ENCODE data around the gene GALNT9. TPM values are rescaled to one million over a fixed set of nuclear protein-coding genes. Genes with fewer than 3 reads are reported as not detected.

GALNT9 gene
- total RNA-seq, 1 experiment from 2014 or later: not detected

DNA sequence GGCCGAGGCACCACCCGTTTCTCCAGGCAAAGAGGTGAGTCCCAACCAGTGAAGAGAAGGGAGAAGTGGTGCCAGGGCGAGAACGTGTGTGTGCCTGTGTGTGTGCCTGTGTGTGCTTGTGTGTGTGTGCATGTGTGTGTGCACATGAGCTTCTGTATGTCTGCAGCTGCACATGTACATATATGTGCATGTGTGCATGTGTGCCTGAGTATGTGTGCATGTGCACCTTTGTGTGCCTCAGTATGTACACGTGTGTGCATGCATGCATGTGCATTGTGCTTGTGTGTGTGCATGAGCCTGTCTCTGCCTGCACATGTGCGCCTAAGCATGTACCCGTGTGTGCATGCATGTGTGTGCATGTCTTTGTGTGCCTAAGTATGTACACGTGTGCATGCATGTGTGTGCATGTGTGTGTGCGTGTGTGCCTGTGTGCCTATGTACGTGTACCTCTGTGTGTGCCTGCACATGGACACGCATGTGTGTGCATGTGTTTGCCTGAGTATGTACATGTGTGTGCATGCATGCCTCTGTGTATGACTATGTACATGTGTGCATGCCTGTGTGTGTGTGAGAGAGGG, 5.9 kb upstream of the GALNT9 start:
- no peak for DNase-seq (ENCODE audit: low read depth, low spot score)
- in situ Hi-C loops (cut with HindIII; ENCODE audit: low pct_unique_long_range_greater_than_20kb, low sequenced_read_pairs): no loop called here

DNA sequence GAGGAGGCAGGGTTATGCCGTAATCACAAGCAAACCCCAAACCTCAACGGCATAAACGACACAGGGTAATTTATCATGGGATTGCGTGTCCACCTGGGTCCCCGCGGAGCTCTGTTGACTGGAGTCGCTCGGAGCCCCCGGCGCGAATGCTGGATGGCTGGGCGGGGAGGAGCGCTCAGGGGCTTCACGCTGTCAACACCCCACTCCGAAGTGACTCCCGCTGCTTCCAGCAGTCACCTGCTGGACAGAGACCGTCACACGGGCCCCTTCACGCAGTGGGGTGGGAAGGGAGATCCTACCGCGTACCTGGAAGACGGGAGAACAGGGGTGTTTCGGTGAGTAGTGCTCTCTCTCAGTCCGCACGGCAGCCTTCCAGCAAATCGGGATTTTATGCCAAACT, 4.4 kb upstream of the GALNT9 start:
- in situ Hi-C loops (cut with HindIII; ENCODE audit: low pct_unique_long_range_greater_than_20kb, low sequenced_read_pairs): no loop called here
- no peak for DNase-seq (ENCODE audit: low read depth, low spot score)

DNA sequence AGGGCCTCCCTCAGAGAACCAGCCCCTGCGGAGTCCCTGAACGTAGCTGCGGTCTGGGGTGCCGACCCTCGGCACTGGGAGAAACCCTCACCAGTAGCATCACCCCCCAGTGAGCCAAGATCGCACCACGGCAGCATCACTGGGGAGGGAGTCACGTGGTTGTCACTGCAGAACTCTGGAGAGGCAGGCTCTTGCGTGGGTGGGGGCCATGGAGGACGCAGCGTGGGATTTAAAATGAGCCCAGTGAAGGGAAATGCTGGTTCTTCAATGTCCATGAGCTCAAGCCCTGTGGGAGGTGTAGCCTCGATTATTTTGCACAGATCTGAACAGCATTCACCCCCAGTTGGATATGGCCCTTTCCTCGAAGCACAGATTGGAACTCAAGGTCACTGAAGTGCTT, 3.9 kb upstream of the GALNT9 start:
- no peak for DNase-seq (ENCODE audit: low read depth, low spot score)
- in situ Hi-C loops (cut with HindIII; ENCODE audit: low pct_unique_long_range_greater_than_20kb, low sequenced_read_pairs): no loop called here

DNA sequence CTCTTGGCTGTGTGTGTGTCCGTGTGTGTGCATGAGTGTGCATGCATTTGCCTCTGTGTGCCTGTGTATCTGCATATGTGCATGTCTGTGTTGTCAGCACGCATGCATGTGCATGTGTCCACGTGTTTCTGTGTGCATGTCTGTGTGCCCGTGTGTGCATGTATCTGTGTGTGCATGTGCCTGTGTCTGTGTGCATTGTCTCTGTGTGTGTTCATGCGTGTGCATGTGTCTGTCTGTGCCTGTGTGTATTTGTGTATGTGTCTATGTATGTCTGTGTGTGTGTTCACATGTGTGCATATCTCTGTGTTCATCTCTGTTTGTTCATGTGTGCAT, 1.1 kb upstream of the GALNT9 start:
- in situ Hi-C loops (cut with HindIII; ENCODE audit: low pct_unique_long_range_greater_than_20kb, low sequenced_read_pairs): no loop called here

DNA sequence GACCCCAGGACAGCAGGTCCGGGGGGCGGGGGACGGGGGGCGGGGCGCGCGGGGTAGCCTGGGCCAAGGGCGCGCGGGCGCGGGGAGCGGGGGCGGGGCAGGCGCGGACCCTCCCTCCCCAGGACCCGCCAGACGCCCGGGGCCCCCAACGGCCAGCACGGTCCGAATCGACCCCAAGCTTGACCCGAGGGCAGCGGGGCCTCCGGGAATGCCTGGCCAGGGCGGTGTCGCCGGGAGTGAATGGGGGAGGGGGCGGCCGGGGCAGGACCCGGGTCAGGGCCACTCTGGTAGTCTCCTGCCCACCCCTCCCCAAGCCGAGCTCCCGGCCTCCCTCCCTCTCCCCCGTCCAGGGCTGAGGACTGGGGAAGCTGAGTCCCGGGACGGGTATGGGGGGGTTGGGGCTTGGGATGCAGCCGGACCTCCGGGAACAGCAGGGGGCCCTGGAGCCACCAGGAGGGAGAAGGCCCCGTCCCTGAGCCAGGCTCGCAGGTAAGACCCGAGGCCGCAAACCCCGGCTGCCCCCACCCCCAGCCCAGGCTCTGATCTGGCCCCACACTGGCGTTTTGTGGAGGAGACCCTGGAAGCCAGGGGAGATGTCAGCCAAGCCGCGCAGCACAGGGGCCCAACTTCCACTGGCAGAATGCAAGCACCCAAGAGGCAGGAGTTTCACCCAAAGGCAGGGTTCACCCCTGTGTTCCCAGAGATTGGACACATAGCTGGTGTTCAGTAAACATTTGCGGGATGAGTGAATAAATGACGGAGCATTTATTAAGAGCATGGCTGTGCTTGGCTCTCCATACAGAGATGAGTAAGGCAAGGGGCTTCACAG, 545 bp upstream of the GALNT9 start:
- DNase-seq (ENCODE audit: low read depth, low spot score): no peak
- in situ Hi-C loops (cut with HindIII; ENCODE audit: low pct_unique_long_range_greater_than_20kb, low sequenced_read_pairs): no loop called here

More for the DNA sequence above, 1.1 kb upstream of the GALNT9 start:
- DNase-seq (ENCODE audit: low read depth, low spot score): no peak

DNA sequence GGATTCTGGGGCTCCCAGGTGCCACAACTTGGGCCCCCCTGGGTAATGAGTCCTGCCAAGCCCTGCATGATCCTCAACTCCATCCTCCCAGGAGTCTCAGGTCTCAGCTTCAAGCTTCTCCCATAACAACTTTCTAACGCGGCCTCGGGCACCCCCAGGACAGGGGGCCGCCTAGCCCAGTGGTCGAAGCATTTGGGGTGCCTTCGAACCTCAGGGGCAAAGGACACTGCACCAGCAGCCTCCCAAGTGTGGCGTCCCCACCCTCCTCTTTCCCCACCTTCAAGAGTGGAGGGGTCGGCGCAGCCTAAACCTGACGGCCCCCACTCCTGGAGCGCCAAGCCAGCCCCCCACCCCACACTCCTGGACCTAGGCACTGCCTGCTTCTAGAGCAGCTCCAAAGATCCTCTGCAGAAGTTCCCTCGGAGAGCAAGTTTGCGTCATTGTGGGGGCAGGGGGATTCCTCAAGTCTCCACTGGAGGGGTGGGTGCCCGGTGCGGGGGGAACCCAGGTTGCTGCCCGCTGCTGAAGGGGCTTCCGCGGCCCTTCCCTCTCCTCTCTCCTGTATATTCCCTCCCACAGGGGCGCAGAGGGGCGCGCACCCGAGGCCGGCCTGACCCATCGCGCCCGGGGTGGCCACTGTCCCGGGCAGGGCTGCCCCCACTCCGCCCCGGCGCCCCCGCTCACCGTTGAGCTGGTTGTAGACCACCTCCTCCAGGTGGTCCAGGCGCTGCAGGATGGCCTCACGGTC, 933 bp downstream of the GALNT9 start:
- in situ Hi-C loops (cut with HindIII; ENCODE audit: low pct_unique_long_range_greater_than_20kb, low sequenced_read_pairs): no loop called here
- no peak for DNase-seq (ENCODE audit: low read depth, low spot score)

DNA sequence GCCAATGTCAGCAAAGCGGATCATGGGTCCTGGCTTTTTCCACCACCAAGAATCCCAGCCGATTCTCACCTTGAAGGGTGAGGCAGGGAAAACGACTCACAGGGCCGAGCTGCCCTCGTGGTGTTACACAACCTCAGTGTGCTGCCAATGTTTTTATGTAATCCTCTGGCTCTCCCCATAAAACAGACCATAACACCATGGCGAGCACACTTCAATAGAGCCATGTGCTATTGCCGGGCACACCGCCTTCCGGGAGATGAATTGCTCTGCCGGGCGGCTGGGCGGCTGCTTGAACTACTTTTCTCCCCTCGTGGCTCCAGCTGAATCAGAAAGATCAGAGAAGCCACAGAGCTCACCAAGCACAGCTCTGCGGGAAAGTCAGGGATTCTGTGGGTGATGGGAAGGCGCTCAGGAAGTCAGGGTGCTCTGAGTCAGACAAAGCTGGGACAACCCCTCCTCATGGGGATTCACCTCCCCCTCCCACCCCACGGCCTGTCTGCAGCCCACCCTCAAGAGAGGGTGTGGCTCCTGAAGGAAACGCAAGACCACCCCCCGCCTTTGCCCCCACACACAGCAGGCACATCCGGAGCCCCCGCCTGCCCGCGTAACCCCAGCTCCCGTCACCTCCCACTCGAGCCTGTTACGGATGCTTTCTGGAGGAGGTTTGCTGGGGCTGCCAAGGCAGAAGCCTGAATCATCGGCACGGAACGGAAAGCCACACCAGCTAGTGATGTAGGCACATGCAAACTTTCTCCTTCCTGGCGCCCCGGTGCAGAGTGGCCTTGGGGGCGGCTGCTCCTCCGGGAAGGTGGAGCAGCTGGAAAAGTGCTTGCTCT, 1.8 kb downstream of the GALNT9 start:
- in situ Hi-C loops (cut with HindIII; ENCODE audit: low pct_unique_long_range_greater_than_20kb, low sequenced_read_pairs): no loop called here

DNA sequence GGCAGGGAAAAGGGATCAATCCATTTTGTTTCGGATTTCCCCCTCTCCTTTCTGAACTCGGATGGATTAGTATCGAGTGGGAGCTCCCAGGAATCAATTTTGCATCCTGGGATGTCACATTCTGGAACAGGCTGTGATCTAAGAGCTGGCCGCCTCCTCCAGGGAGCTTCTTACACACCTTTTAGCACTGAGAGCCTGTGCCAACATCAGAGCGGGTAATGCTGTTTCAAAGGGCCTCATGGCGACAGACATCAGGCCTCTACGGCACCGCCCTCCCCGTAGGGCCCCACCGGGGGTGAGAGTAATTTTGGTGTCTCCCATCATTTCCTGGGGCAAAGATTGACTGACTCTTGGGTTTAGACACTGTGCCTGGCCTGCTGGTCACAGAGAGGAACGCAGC, 2.7 kb downstream of the GALNT9 start:
- in situ Hi-C loops (cut with HindIII; ENCODE audit: low pct_unique_long_range_greater_than_20kb, low sequenced_read_pairs): no loop called here
- no peak for DNase-seq (ENCODE audit: low read depth, low spot score)

More for the DNA sequence above, 1.8 kb downstream of the GALNT9 start:
- no peak for DNase-seq (ENCODE audit: low read depth, low spot score)

DNA sequence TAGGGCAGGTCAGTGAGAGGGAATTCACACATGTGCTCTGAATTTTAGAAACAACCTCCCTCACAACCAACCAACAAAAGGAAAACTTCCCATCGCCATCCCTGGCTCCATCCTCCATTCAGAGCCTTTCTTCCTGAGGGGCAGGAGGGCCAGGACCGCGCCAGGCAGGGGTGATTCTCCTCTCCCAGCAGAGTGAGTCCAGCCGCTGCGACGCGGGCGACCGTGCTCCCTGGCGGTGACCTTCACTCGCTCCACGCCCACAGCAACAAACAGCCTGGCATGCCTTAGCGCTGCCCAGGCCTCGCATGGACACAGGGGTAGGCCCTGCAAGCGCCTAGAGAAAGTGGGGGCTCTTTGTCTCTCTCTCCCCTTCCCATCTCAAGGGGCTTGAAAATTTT, 3.7 kb downstream of the GALNT9 start:
- DNase-seq (ENCODE audit: low read depth, low spot score): no peak
- in situ Hi-C loops (cut with HindIII; ENCODE audit: low pct_unique_long_range_greater_than_20kb, low sequenced_read_pairs): no loop called here

DNA sequence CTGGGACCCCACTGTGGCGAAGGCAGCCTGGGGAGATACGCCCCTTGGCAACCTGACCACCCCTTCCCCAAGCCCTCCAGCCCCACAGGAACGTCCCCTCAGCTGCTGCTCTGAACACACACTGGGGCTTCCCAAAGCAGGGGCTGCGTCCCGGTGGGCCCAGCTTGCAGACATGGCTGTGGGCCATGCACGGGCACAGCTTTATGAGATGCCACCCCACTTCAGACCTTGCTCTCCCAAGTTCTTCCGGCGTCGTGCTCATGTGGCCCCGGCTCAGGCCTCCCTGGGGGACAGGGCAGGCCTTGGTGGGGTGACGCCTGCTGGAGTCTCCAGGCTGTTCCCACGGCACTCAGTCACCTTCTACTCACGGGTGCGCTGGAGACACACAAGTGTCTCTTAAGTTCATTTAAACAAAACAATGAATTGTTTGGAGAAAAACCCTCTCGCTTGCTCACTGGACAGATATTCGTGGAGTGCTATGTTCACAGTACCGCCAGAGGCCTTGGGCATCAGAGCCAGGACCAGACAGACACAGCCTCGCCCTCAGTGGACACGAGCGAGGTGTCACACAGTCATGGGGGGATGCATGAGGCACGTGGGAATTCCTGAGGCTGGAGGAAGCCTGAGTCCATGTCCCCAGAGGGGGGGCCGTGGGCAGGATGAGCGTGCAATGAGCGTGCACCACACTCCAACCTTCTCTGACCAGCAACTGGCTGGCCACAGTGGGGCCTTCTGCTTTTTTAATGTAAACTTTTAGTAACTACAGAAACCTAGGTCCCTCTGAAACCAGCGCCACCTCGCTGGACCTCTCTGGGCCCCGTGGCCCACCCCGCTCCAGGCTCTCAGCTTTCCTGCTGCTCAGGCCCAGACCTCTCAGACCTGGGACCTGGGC, 4.3 kb downstream of the GALNT9 start:
- in situ Hi-C loops (cut with HindIII; ENCODE audit: low pct_unique_long_range_greater_than_20kb, low sequenced_read_pairs): no loop called here
- DNase-seq (ENCODE audit: low read depth, low spot score): no peak

DNA sequence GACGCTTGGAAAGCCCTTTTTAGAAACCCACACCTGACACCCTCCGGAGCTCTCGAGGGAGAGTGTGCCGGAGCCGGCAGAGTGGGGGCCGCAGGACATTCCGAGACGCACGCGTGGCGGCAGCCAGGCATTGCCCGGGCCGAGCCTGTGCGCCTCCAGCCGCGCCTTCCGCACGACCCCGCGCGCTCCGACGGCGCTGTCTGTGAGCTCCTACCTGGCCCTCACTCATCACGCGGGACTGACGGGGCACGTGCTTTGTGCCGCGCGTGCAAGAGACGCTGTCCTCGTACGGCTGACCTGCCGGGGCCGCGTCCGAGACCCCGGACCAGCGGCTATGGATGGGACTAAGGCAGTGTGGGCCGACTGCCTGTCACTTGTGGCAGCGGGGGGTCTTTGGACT, 5.2 kb downstream of the GALNT9 start:
- DNase-seq (ENCODE audit: low read depth, low spot score): no peak
- in situ Hi-C loops (cut with HindIII; ENCODE audit: low pct_unique_long_range_greater_than_20kb, low sequenced_read_pairs): no loop called here

DNA sequence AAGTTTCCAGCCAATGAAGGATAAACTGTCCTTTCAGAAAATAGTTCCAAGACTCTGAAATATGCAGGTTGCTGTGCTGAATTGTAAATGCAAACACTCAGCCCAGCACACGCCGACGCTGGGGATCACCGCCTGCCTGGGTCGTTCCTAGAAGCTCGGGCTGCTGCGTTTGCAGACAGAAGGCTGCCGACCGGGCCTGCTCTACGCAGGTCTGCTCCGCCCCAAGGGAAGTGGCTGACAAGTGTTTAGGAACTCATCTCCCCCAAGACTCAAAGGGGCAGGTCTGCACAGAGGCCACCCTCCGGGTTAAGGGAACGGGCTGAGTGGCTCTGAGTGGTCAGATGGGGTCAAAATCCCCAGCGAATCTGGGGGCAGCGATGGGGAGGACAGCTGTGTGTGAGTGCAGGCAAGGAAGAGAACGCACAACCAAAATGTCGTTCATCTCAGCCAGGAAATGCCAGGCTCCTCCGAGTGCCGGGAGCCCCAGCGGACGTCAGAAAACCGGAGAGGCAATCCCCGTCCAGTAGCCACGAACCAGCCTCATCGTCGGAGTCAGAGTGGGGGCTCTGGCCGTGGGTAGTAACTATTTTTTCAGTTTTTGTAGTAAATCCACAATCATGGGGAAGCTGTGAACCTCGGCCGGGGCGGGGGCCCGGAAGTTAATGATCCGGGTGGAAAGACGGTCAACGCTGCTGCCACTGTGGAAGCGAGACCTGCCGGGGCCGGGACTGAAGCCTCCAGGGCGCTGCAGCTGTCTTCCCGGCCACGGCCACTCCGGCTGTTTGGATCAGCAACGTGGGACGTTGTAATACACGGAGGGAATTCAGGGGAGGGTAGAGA, 6.0 kb downstream of the GALNT9 start:
- in situ Hi-C loops (cut with HindIII; ENCODE audit: low pct_unique_long_range_greater_than_20kb, low sequenced_read_pairs): no loop called here
- DNase-seq (ENCODE audit: low read depth, low spot score): no peak

DNA sequence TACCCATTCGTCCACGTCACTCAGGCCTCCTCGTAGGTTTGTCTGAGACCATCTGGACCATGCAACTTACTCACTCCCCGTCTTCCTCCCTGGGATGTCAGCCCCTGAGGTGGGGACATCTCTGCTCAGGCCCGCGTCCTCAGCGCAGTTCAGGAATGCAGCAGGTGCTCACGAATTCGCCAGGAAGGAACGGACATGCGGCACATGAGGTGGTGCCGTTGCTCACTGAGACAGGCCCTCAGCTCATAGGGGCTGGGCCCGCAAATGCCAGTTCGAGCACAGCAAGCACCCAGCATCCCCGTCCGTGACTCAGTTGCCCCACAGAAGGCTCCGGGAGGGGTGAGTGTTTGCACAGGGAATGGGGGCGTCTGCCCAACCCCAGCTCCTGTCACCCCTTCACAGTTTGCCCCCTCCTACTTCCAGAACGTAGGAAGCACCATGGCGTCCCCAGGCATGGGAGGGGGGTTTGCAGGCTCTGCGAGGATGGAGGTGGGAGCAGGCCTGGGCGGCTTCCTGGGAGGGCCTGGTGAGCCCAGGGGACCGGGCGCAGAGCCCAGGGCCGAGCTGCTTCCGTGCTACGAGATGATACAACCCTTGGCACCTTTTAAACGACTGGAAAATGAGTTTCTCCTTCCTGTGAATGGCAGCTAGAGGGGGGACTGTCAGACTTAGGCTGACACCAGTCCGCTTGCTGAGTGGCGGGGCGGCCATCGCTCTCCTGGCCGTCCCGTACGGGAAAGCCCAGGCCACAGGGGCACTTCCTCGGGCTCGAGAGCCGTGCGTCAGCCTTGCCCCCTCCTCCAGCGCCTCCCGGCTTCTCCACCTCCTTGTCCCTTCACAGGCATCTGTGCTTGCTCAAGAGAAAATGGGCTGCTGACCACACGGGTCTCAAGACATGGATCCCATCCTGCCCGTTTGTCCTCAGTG, 6.9 kb downstream of the GALNT9 start:
- no peak for DNase-seq (ENCODE audit: low read depth, low spot score)
- in situ Hi-C loops (cut with HindIII; ENCODE audit: low pct_unique_long_range_greater_than_20kb, low sequenced_read_pairs): no loop called here

DNA sequence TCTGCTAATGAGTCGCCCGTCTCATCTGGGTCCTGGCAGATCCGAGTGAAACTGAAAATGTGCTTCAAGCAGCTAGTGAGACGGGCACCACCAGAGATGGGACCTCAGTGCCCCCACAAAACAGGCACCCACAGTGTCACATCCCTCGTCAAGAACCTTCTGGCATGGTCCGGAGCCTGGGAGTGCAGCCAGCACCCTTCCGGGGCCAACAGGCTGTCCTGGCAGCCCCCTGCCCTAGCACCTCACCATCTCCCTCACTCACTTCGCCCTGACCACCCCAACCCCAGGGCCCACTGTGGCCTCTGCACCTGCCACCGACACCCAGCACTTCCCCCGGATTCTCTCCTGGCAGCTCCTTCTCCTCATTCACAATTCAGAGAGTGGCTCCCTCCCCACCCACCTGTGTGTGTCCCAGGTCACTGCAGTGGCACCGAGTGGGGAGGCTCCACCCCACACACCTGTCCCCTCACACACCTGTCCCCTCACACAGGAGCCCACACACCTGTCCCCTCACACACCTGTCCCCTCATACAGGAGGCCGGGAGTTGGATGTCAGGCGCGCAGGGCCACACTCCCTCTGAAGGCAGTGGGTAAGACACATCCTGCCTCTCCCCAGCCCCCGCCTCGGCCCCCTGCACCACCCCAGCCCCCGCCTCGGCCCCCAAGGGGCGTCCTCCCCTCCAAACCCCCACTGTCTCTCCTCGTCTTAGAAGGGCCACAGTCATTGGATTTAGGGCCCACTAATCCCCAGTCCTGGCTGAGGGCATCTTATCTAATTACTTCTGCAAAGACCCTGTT, 7.9 kb downstream of the GALNT9 start:
- in situ Hi-C loops (cut with HindIII; ENCODE audit: low pct_unique_long_range_greater_than_20kb, low sequenced_read_pairs): no loop called here
- DNase-seq (ENCODE audit: low read depth, low spot score): no peak

DNA sequence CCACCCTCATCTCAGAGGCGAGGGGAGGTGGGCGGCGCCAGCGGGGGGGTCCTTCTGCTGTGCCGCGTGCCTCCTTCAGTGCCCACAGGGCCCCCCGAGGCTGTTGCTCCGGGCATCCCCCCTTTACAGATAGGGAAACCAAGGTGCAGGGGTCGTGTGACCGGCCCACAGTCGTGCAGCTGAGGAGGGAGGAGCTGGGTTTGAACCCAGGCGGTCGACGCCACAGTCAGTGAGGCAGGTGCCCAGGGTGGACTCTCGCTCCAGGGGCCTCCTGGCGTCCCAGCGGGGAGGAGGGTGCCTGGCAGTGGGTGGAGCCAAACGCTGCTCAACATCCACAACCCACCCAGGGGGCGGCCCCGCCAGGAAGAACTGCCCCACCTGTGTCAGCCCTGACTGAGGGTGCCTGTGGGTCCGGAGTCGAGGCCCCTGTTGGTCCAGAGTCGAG, 8.6 kb downstream of the GALNT9 start:
- no peak for DNase-seq (ENCODE audit: low read depth, low spot score)
- in situ Hi-C loops (cut with HindIII; ENCODE audit: low pct_unique_long_range_greater_than_20kb, low sequenced_read_pairs): no loop called here

All from SK-MEL-5 (cell line).